H1 (cell line): Measurements from ENCODE around the gene SAMD4A. TPM values are rescaled to one million over a fixed set of nuclear protein-coding genes. Genes with fewer than 3 reads are reported as not detected.

Source experiments
- CTCF ChIA-PET: fragments of 300-600 bp; sonication (Branson Sonifier 250); formaldehyde crosslinking; loops from one replicate; lab custom pipeline; 2021; ENCODE audit not compliant: partially characterized antibody; lab: Charles Lee
- POLR2A ChIA-PET: fragments of 300-600 bp; sonication (Branson Sonifier 250); formaldehyde crosslinking; loops from one replicate; lab custom pipeline; 2021; ENCODE audit warnings: inconsistent platforms; ENCODE audit not compliant: partially characterized antibody; lab: Charles Lee
- DNase-seq, 2 experiments: peaks; one replicate each; pipeline versions ENCODE4 v3.0.0 to v3.0.0-alpha.2; 2010 to 2022; ENCODE audit warnings: low spot score in 2 of 2, low read depth in 1 of 2, mixed read lengths in 1 of 2
- FAIRE-seq: peaks from 2 replicates; lab custom pipeline; 2011; peaks lifted over from hg19 to GRCh38; lab: Jason Lieb, UNC
- H2AFZ ChIP-seq: 2 replicates; pipeline ENCODE4 v1.8.1; 2012; ENCODE audit warnings: low read length, inconsistent platforms
- H2AK5ac ChIP-seq: 2 replicates; pipeline ENCODE4 v1.6.1; 2013; ENCODE audit warnings: low read depth, low read length
- H2BK120ac ChIP-seq: replicated peaks from 2 replicates; pipeline ENCODE3; 2013; ENCODE audit warnings: low read depth, low read length, inconsistent platforms
- H2BK12ac ChIP-seq: 2 replicates; pipeline ENCODE4 v1.6.1; 2013; ENCODE audit warnings: low read depth, low read length
- H2BK15ac ChIP-seq: 2 replicates; pipeline ENCODE4 v1.6.1; 2013; ENCODE audit warnings: low read length
- H2BK20ac ChIP-seq: 2 replicates; pipeline ENCODE4 v1.6.1; 2013; ENCODE audit warnings: low read length
- H2BK5ac ChIP-seq: 2 replicates; pipeline ENCODE4 v1.6.1; 2013; ENCODE audit warnings: low read depth, low read length
- H3K14ac ChIP-seq: 2 replicates; pipeline ENCODE4 v1.6.1; 2013; ENCODE audit warnings: inconsistent platforms; ENCODE audit not compliant: insufficient read length
- H3K18ac ChIP-seq: 2 replicates; pipeline ENCODE4 v1.6.1; 2013; ENCODE audit warnings: low read length; ENCODE audit errors: extremely low read depth
- H3K23ac ChIP-seq: 2 replicates; pipeline ENCODE4 v1.6.1; 2013; ENCODE audit warnings: inconsistent platforms; ENCODE audit not compliant: insufficient read length
- H3K23me2 ChIP-seq: 2 replicates; pipeline ENCODE4 v1.6.1; 2013; ENCODE audit warnings: low read depth, low read length
- H3K27ac ChIP-seq: 2 replicates; pipeline ENCODE4 v1.6.1; 2011; ENCODE audit warnings: low read depth, low read length, inconsistent platforms
- H3K27me3 ChIP-seq, 4 experiments: replicated peaks in 1 of 4; 1 replicate in 1 of 4; 2 replicates in 3 of 4; pipeline versions ENCODE4 v1.6.1 to v1.8.1; 2011 to 2013; ENCODE audit warnings: low read length in 3 of 4, mild to moderate bottlenecking in 3 of 4, inconsistent platforms in 2 of 4, mixed read lengths in 2 of 4, moderate library complexity in 1 of 4; ENCODE audit not compliant: control insufficient read depth in 3 of 4, insufficient read depth in 3 of 4; ENCODE audit errors: extremely low read depth in 1 of 4
- H3K36me3 ChIP-seq, 4 experiments: 2 replicates each; pipeline versions ENCODE4 v1.6.1 to v1.8.1; 2011 to 2013; ENCODE audit warnings: mild to moderate bottlenecking in 4 of 4, low read length in 3 of 4, moderate library complexity in 2 of 4, control low read depth in 1 of 4, inconsistent platforms in 1 of 4; ENCODE audit not compliant: insufficient read depth in 4 of 4, control insufficient read depth in 2 of 4
- H3K4ac ChIP-seq: replicated peaks from 2 replicates; pipeline ENCODE3; 2013; ENCODE audit warnings: low read length, low read depth, mixed read lengths, inconsistent platforms; ENCODE audit not compliant: insufficient read length
- H3K4me1 ChIP-seq, 4 experiments: replicated peaks in 1 of 4; 1 replicate in 1 of 4; 2 replicates in 3 of 4; pipeline versions ENCODE4 v1.6.1 to v1.8.1; 2011 to 2013; ENCODE audit warnings: low read length in 3 of 4, inconsistent platforms in 2 of 4, mixed read lengths in 1 of 4; ENCODE audit not compliant: insufficient read depth in 4 of 4, control insufficient read depth in 3 of 4
- H3K4me2 ChIP-seq, 2 experiments: 2 replicates each; pipeline versions ENCODE4 v1.6.1 to v1.8.1; 2011 to 2013; ENCODE audit warnings: low read depth in 2 of 2, low read length in 2 of 2, control low read depth in 1 of 2, inconsistent platforms in 1 of 2, mild to moderate bottlenecking in 1 of 2; ENCODE audit not compliant: insufficient read depth in 1 of 2
- H3K4me3 ChIP-seq, 4 experiments: fragments of 200-600, 300-600 bp in 1 of 4; sonication (generic), shearing (Covaris generic), sonication (Bioruptor Twin) in 1 of 4; 2 replicates each; pipeline versions ENCODE4 v1.5.1 to v1.8.1; 2011 to 2016; ENCODE audit warnings: low read length in 4 of 4, low read depth in 3 of 4, control low read depth in 2 of 4, inconsistent platforms in 2 of 4, mild to moderate bottlenecking in 2 of 4, mixed read lengths in 1 of 4, moderate library complexity in 1 of 4; ENCODE audit not compliant: insufficient read depth in 2 of 4; ENCODE audit errors: extremely low read depth in 1 of 4
- H3K56ac ChIP-seq: replicated peaks from 2 replicates; pipeline ENCODE3; 2013; ENCODE audit warnings: low read depth, mild to moderate bottlenecking, mixed read lengths, low read length, inconsistent platforms; ENCODE audit not compliant: insufficient read length
- H3K79me1 ChIP-seq: 2 replicates; pipeline ENCODE4 v1.6.1; 2013; ENCODE audit warnings: low read depth, low read length, control low read depth
- H3K79me2 ChIP-seq, 2 experiments: 2 replicates each; pipeline versions ENCODE4 v1.6.1 to v1.8.1; 2012 to 2013; ENCODE audit warnings: low read length in 2 of 2, mild to moderate bottlenecking in 2 of 2, inconsistent platforms in 1 of 2; ENCODE audit not compliant: insufficient read depth in 2 of 2, control insufficient read depth in 1 of 2
- H3K9ac ChIP-seq, 4 experiments: replicated peaks in 1 of 4; 1 replicate in 1 of 4; 2 replicates in 3 of 4; pipeline versions ENCODE4 v1.6.1 to v1.8.1; 2011 to 2013; ENCODE audit warnings: low read depth in 3 of 4, low read length in 3 of 4, control low read depth in 2 of 4, mild to moderate bottlenecking in 2 of 4, moderate library complexity in 2 of 4, inconsistent platforms in 1 of 4; ENCODE audit errors: extremely low read depth in 1 of 4
- H3K9me3 ChIP-seq, 2 experiments: 2 replicates each; pipeline versions ENCODE4 v1.6.1 to v1.8.1; 2012 to 2013; ENCODE audit warnings: mild to moderate bottlenecking in 2 of 2, moderate library complexity in 2 of 2, control low read depth in 1 of 2, inconsistent platforms in 1 of 2, low read depth in 1 of 2, low read length in 1 of 2, mixed read lengths in 1 of 2; ENCODE audit not compliant: insufficient read depth in 2 of 2
- H4K20me1 ChIP-seq, 2 experiments: replicated peaks in 1 of 2; 2 replicates each; pipeline versions ENCODE3 to v1.8.1; 2011 to 2013; ENCODE audit warnings: inconsistent platforms in 2 of 2, low read length in 2 of 2, mild to moderate bottlenecking in 1 of 2; ENCODE audit not compliant: insufficient read depth in 2 of 2, control insufficient read depth in 1 of 2
- H4K5ac ChIP-seq: 2 replicates; pipeline ENCODE4 v1.6.1; 2013; ENCODE audit warnings: low read length, low read depth, mixed read lengths, inconsistent platforms; ENCODE audit not compliant: insufficient read length
- H4K8ac ChIP-seq: 2 replicates; pipeline ENCODE4 v1.8.0; 2013; ENCODE audit warnings: mild to moderate bottlenecking, moderate library complexity, low read length, inconsistent platforms; ENCODE audit not compliant: insufficient read depth; ENCODE audit errors: extremely low read depth
- H4K91ac ChIP-seq: replicated peaks from 2 replicates; pipeline ENCODE3; 2013; ENCODE audit warnings: low read length, mixed read lengths, inconsistent platforms; ENCODE audit not compliant: insufficient read length
- ASH2L ChIP-seq: fragments of 200-600, 300-600 bp; sonication (generic); IDR thresholded peaks from one replicate; pipeline ENCODE4 v1.7.1; 2017; ENCODE audit warnings: low read length
- ATF3 ChIP-seq: IDR thresholded peaks from 2 replicates; pipeline ENCODE4 v1.6.1; 2011; ENCODE audit warnings: low read depth, mild to moderate bottlenecking, low read length; ENCODE audit not compliant: insufficient read depth
- CTBP2 ChIP-seq: IDR thresholded peaks from 2 replicates; pipeline ENCODE4 v1.7.0; 2011; ENCODE audit warnings: borderline replicate concordance, mild to moderate bottlenecking, moderate library complexity, mixed read lengths, low read length; ENCODE audit not compliant: insufficient read depth, insufficient read length
- RBBP5 ChIP-seq: IDR thresholded peaks from 2 replicates; pipeline ENCODE4 v1.7.1; 2012; ENCODE audit warnings: low read depth, mild to moderate bottlenecking, inconsistent platforms, low read length, moderate library complexity, borderline replicate concordance
- RNF2 ChIP-seq: fragments of 200-900, 300-1000 bp; sonication (generic); IDR thresholded peaks from 2 replicates; pipeline ENCODE4 v1.7.1; 2016; ENCODE audit warnings: borderline replicate concordance, low read depth, mild to moderate bottlenecking, antibody characterized with exemption, low read length; ENCODE audit not compliant: poor library complexity, severe bottlenecking; ENCODE audit errors: missing control alignments
- SP4 ChIP-seq: IDR thresholded peaks from 2 replicates; pipeline ENCODE4 v1.6.1; 2012; ENCODE audit warnings: low read length, inconsistent platforms
- SRF ChIP-seq: IDR thresholded peaks from 2 replicates; pipeline ENCODE4 v1.6.1; 2011; ENCODE audit warnings: mild to moderate bottlenecking, low read depth, low read length, moderate library complexity
- TAF7 ChIP-seq: optimal IDR thresholded peaks from 2 replicates; pipeline ENCODE3; 2011; ENCODE audit warnings: low read depth, mild to moderate bottlenecking, inconsistent platforms, low read length, moderate library complexity, borderline replicate concordance
- YY1 ChIP-seq: IDR thresholded peaks from 2 replicates; pipeline ENCODE4 v1.6.1; 2011; ENCODE audit warnings: low read depth, mild to moderate bottlenecking, low read length
- WGBS, 2 experiments: shearing (Covaris generic) in 1 of 2; methylation state at CpG; one replicate each; pipeline versions ENCODE4 v1.1.6 to v1.1.7; 2013 to 2015; ENCODE audit warnings: low lambda C conversion rate in 2 of 2, mixed read lengths in 2 of 2, inconsistent platforms in 1 of 2, low coverage in 1 of 2, missing lambda C conversion rate in 1 of 2; ENCODE audit not compliant: insufficient replicate concordance in 2 of 2, insufficient coverage in 1 of 2, insufficient read length in 1 of 2; ENCODE audit errors: extremely low coverage in 1 of 2, missing lambda C conversion rate in 1 of 2; 5-methylcytosine and 5-hydroxymethylcytosine counted together
- polyA plus RNA-seq, 7 experiments: library from polyadenylated mRNA; depleted of rRNA in 3 of 7; stranded (reverse) in 5 of 7; unstranded in 2 of 7; fragments of >200 nt in 5 of 7; fragments of 200-250 nt in 2 of 7; gene quantifications; 1 replicate in 5 of 7; 2 replicates in 1 of 7; 4 replicates in 1 of 7; pipeline versions ENCODE4 v1.2.1 to v1.2.3, GENCODE V29; 2011 to 2013; ENCODE audit warnings: missing spikeins in 2 of 7, mixed read lengths in 2 of 7
- total RNA-seq: library from RNA; stranded (reverse); fragmentation: NEBNext Ultra II Directional; extraction: Animal tissue kit (Norgen Biotek cat#: 25700); gene quantifications from 2 replicates; pipeline ENCODE4 v1.2.1, GENCODE V29; 2021

The SAMD4A gene
- total and polyA plus RNA-seq, 2 of the 8 experiments (the other 6 are each of a cell fraction or from before 2014, with no cell fraction given) = 2.4 to 12.3 TPM

- peaks cover 2% of the 10 kb centered on the region for H3K79me1 ChIP-seq
- peak overlapping the region; percentile 66 for H2BK120ac ChIP-seq
- H4K5ac ChIP-seq = peak overlapping the region; percentile 70
- H3K23ac ChIP-seq = no peak overlapping the region
- no peak overlapping the region for H3K56ac ChIP-seq
- H2AFZ ChIP-seq = no peak overlapping the region
- H3K4ac ChIP-seq = no peak overlapping the region
- H2BK20ac ChIP-seq = peak overlapping the region; percentile 3; the same call in 1 of the 2 replicates
- H3K14ac ChIP-seq = no peak overlapping the region
- 17% methylated on average over 8 of the region's 8 CpGs; no CpG with 5 or more reads in 1 of the 2 experiments for WGBS, 2 experiments
- no peak overlapping the region for H2AK5ac ChIP-seq
- peak; percentile 23 to 76 for DNase-seq
- peak overlapping the region; percentile 62 to 68 for H3K4me2 ChIP-seq
- H3K23me2 ChIP-seq = no peaks in the 10 kb centered on the region; the same call in 1 of the 2 replicates
- no peaks in the 10 kb centered on the region for H3K36me3 ChIP-seq
- POLR2A ChIA-PET = interaction anchor here (0.6 to 2.3 kb wide), 12 partner anchors 11 to 732 kb away, joined by 3 to 8 read pairs (median 4); partner anchors contain the start of genes CGRRF1, GCH1 and SAMD4A
- H3K27me3 ChIP-seq = no peaks in the 10 kb centered on the region
- H3K27ac ChIP-seq = peak overlapping the region; percentile 32; the same call in 1 of the 2 replicates
- no peak overlapping the region for H4K91ac ChIP-seq
- no peak overlapping the region; a peak in 2 of 7 replicates for H3K9ac ChIP-seq
- H2BK5ac ChIP-seq = peak overlapping the region; percentile 72
- H3K4me1 ChIP-seq = peaks cover 6 to 11% (median 8%) of the 10 kb centered on the region in 4 experiments
- CTCF ChIA-PET = interaction anchor here (0.8 to 7.2 kb wide), 15 partner anchors 7 to 317 kb away, joined by 3 to 53 read pairs (median 4); no protein-coding TSS in a partner anchor
- H4K8ac ChIP-seq = peak overlapping the region; percentile 90; the same call in 1 of the 2 replicates
- H2BK15ac ChIP-seq = 0 out of 2 replicates have a peak overlapping the region, but pooled peaks have one; percentile 32
- peak overlapping the region; percentile 63; the same call in 1 of the 2 replicates for H2BK12ac ChIP-seq
- H3K79me2 ChIP-seq = peaks cover 0 to 9% of the 10 kb centered on the region in 2 experiments; a peak in 2 of 4 replicates
- no peaks in the 10 kb centered on the region for H3K9me3 ChIP-seq
- no peaks in the 10 kb centered on the region for H4K20me1 ChIP-seq
- no peak for FAIRE-seq
- peak overlapping the region; percentile 72 for H3K18ac ChIP-seq
- peak overlapping the region in 2 of 4 experiments; percentile 15 to 31; a peak in 4 of 8 replicates for H3K4me3 ChIP-seq
- no peak for TF ChIP-seq SRF
- TF ChIP-seq CTBP2 = peak; percentile 45
- TF ChIP-seq ATF3 = no peak
- no peak for TF ChIP-seq YY1
- no peak for TF ChIP-seq RNF2
- TF ChIP-seq SP4 = no peak
- TF ChIP-seq TAF7 = peak; percentile 21
- TF ChIP-seq RBBP5 = peak; percentile 74; the same call in 1 of the 2 replicates
- TF ChIP-seq ASH2L = peak; percentile 69
Observed at GRCh38 chr14:54683882-54684794, 117.2 kb downstream of the SAMD4A start.
